Bronchial epithelial cell (primary cell): ENCODE data around the gene SORBS1. TPM values are rescaled to one million over a fixed set of nuclear protein-coding genes. Genes with fewer than 3 reads are reported as not detected.

Experiments used
- DNase-seq: peaks from one replicate; pipeline ENCODE4 v3.0.0-alpha.2; 2010; ENCODE audit warnings: low read depth
- FAIRE-seq: peaks from 2 replicates; lab custom pipeline; 2011; peaks lifted over from hg19 to GRCh38; lab: Jason Lieb, UNC
- H3K27me3 ChIP-seq: 2 replicates; pipeline ENCODE4 v1.5.1; 2011; ENCODE audit warnings: low read length; ENCODE audit not compliant: control insufficient read depth, insufficient read depth
- H3K36me3 ChIP-seq: 2 replicates; pipeline ENCODE4 v1.5.1; 2011; ENCODE audit warnings: low read length; ENCODE audit not compliant: control insufficient read depth, insufficient read depth
- H3K4me3 ChIP-seq: 2 replicates; pipeline ENCODE4 v1.5.1; 2011; ENCODE audit warnings: mild to moderate bottlenecking, low read depth, low read length, control low read depth
- total RNA-seq: library from RNA; depleted of rRNA; stranded (reverse); fragments of >200 nt; gene quantifications from 2 replicates; pipeline ENCODE4 v1.2.1, GENCODE V29; 2014
- TF ChIP-seq, protein P1 (sequence below): IDR thresholded peaks from 2 replicates; pipeline ENCODE4 v1.5.1; 2011; ENCODE audit warnings: mild to moderate bottlenecking, moderate library complexity, low read length, control low read depth, inconsistent platforms; ENCODE audit not compliant: insufficient read depth, severe bottlenecking

SORBS1 gene
- total RNA-seq, 1 donor from 2014 or later: under 0.01 TPM

DNA sequence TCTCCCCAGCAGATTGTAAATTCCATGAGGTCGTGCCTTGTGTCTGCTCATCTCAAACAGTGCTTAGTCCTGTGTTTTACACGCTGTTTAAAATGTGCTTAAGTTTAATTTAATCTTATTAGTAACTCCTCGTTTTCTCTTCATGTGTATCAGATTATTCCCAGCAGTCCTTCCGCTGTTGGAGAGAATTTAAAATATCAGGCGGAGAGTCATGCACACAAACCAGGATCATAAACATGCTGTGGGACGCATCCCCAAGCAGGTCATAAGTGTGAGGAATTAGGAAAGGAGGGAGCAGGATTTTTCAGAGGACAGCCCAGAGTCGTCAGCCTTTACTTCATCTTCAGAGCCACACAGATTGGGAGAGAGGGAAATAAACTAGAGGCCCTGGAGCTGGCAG lies 4.2 kb upstream of the SORBS1 start:
- DNase-seq: no peak
- Histone ChIP-seq H3K36me3 (no peaks in the 10 kb centered on the region), H3K27me3 (peaks cover 1% of the 10 kb centered on the region), H3K4me3 (no peak overlapping the region)
- FAIRE-seq: no peak
- TF ChIP-seq, protein P1, sequence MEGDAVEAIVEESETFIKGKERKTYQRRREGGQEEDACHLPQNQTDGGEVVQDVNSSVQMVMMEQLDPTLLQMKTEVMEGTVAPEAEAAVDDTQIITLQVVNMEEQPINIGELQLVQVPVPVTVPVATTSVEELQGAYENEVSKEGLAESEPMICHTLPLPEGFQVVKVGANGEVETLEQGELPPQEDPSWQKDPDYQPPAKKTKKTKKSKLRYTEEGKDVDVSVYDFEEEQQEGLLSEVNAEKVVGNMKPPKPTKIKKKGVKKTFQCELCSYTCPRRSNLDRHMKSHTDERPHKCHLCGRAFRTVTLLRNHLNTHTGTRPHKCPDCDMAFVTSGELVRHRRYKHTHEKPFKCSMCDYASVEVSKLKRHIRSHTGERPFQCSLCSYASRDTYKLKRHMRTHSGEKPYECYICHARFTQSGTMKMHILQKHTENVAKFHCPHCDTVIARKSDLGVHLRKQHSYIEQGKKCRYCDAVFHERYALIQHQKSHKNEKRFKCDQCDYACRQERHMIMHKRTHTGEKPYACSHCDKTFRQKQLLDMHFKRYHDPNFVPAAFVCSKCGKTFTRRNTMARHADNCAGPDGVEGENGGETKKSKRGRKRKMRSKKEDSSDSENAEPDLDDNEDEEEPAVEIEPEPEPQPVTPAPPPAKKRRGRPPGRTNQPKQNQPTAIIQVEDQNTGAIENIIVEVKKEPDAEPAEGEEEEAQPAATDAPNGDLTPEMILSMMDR: no peak

DNA sequence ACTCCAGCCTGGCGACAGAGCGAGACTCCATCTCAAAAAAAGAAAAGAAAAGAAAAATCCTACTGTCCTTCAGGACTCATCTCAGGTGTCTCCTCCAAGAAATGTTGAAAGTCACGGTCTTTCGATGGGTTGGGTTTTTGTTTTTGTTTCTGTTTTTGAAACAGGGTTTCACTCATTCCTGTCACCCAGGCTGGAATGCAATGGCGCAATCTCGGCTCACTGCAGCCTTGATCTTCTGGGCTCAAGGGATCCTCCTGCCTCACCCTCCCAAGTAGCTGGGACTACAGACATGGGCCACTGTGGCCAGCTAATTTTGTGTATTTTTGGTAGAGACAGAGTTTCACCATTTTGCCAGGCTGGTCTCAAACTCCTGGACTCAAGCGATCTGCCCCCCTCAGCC lies 3.1 kb upstream of the SORBS1 start:
- FAIRE-seq (no peak), DNase-seq (no peak)
- peaks cover 2% of the 10 kb centered on the region for H3K27me3 ChIP-seq
- TF ChIP-seq, protein P1: no peak
- H3K36me3 ChIP-seq: no peaks in the 10 kb centered on the region
- no peak overlapping the region for H3K4me3 ChIP-seq

DNA sequence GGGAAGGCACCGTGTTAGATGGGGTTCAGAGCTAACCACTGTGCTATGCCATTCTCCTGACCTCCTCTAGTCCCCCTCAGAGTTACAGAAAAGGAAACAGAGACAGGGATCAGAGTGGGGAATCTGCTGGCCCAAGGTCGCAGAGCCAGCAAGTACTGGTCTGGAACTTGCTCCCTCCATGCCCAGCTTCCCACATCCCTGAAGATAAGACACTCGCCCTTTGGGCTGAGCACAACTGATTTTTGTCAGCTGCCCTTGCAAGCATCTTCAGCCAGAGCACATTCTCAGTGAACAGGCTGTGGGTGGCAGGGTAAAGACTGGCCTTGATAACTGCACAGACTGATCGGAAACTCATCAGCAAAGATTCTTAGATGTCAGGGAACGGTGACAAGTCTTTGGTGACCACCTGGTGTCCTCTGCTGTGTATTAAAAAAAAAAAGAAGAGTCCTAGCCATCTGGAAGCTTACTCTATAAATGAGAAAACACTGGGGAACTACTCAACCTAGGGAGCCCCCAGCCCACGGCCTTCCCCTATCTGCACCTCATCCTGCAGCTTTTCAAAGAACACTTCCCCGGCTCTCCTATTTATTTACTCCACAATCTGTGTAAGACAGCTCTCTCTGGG lies 1.3 kb upstream of the SORBS1 start:
- DNase-seq: no peak
- no peak overlapping the region for H3K4me3 ChIP-seq

DNA sequence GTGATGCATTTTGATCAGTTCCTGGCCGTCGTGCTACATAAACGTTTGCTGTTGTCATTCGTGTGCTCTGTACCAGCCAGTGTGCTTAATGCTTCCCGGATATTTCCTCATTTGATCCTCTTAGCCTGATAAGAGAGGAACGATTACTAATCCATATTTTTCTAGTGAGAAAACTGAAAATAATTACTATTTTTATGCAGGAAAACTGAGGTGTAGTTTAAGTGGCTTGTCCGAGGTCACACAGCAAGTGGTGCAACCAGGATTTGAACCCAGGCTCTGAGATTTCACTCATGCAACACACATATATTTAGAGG lies 650 bp upstream of the SORBS1 start:
- no peaks in the 10 kb centered on the region for H3K36me3 ChIP-seq
- DNase-seq: no peak
- H3K27me3 ChIP-seq: peaks cover 2% of the 10 kb centered on the region
- FAIRE-seq: no peak
- TF ChIP-seq, protein P1: no peak
- no peak overlapping the region for H3K4me3 ChIP-seq

More for the DNA sequence above, 1.3 kb upstream of the SORBS1 start:
- FAIRE-seq: no peak
- TF ChIP-seq, protein P1: no peak
- H3K36me3 ChIP-seq: no peaks in the 10 kb centered on the region
- H3K27me3 ChIP-seq: peaks cover 2% of the 10 kb centered on the region

DNA sequence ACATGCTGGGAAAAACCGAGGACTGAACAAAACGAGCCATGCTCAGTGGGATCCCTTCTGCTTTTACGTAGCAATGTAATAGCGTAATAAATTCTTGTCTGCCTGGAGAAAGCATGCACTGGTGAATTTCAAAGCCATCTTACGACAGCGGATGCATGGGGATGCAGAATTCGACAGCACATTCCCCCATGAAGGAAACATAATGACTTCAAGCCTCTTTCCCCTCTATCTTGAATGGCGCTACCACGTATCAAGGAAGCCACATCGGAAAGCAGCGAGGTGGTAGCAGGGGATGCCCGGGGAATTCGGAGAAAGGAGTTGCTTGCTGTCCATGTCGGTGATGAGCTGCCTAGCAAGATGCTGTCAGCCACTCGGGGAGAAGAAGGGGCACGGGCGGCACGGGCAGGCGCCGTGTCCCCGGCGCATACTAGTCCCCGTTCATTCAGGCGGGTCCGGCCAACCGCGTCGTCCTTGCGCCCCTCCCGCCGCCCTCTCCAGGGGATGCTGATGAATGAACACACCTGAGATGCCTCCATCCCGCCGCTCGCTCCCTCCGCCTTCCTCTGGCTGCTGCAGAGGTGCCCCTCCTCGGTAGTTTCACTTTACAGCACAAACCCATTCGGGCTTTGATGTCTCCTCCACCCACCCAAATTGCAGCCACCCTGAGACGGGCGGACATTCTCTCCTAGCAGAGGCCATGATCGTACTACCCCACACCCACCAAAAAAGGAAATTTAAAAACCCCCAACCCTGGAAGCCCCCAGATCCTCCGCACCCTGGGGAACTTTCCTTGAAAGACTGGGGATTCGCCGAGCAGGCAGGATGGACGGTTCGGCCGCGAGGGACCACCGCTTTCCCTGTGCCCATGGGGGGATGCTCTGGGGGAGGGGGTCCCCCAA lies 644 bp downstream of the SORBS1 start:
- TF ChIP-seq, protein P1: no peak
- FAIRE-seq (no peak), DNase-seq (no peak)
- Histone ChIP-seq H3K36me3 (no peaks in the 10 kb centered on the region), H3K27me3 (peaks cover 2% of the 10 kb centered on the region), H3K4me3 (peak overlapping the region; percentile 50)
